ENCODE data around the gene ZNF670.

ZNF670 gene

DNA sequence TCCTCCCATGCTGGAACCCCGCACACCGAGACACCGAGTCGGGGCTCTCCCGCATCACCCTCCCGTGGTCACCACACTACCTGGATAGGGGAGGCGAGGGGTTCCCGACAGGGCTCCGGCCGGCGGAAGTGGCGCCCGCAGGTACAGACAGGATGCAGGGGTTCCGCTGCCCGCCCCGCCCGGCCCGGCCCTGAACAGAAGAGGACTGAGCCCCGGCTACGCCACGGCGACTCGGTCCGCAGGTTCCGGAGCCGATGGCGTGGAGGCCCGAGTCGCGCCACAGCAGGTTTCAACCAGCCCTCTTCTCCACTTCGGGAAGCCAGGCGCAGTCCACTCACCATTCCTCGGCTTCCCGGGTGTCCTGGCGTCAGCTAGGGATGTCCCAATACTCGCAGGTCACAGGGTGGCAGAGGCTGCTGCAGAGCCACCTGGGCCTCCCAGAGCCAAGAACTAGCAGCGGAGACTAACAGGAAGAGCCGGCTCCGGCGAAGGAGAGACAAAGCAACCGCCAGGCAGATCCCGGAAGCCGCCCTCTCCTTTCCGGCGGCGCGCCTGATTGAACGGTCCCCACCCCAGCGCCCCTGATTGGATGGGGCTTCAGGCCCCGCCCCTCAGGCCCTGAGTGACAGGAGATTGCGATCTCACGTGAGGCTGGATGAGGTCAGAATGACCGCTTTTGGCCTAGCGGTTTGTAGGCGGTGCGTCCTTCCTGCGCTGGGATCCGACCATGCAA is 25.4 kb upstream of the ZNF670 start, which contains the start of gene ZNF669:
TSS of gene ZNF669 (minus strand) at position 498 of the 733 bp plus-strand sequence. CDS start at position 341, 157 bp downstream.
- no peaks in the 10 kb centered on the region for H3K27me3 ChIP-seq (ENCODE audit: control insufficient read depth, insufficient read depth, low read length, poor library complexity, severe bottlenecking)
- no peaks in the 10 kb centered on the region for H3K4me1 ChIP-seq (ENCODE audit: control insufficient read depth, insufficient read depth, low read length)
- WGBS, 2 experiments = 0 to 1% methylated on average over 53 to 58 of the region's 58 CpGs
- H3K36me3 ChIP-seq (ENCODE audit: control insufficient read depth, insufficient read depth, low read length) = peaks cover 24% of the 10 kb centered on the region
- no peaks in the 10 kb centered on the region for H3K9me3 ChIP-seq (ENCODE audit: control insufficient read depth, low read length)
- H3K27ac ChIP-seq (ENCODE audit: insufficient read depth, low read depth, low read length, poor library complexity, severe bottlenecking) = peak within 1 kb of the TSS; percentile 90
- peak within 1 kb of the TSS; percentile 92 for H3K4me3 ChIP-seq (ENCODE audit: insufficient read depth, low read depth, low read length)

DNA sequence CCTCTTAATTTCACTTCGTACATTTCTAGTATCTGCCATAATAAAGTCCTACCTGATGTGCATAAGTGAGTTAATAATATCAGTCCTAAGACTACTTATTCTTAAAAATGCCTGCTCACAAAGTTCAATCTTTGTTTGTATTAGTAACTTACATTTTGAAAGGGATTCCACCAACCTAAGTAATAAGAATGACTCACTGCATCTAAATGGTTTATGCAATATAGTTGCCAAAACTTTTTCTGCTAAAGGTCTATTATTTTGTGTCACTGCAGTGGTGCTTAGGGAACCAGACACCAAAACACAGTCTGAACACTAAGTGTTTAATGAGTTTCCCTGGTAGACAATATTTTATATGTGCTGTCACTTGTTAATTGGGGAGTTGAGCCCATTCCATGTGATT is 23.8 kb upstream of the ZNF670 start:
- no peaks in the 10 kb centered on the region for H3K9me3 ChIP-seq (ENCODE audit: control insufficient read depth, low read length)
- H3K27ac ChIP-seq (ENCODE audit: insufficient read depth, low read depth, low read length, poor library complexity, severe bottlenecking) = no peak overlapping the region
- H3K27me3 ChIP-seq (ENCODE audit: control insufficient read depth, insufficient read depth, low read length, poor library complexity, severe bottlenecking) = no peaks in the 10 kb centered on the region
- 86 to 100% methylated on average over 1 of the region's 1 CpG for WGBS, 2 experiments
- H3K4me1 ChIP-seq (ENCODE audit: control insufficient read depth, insufficient read depth, low read length) = no peaks in the 10 kb centered on the region
- peaks cover 26% of the 10 kb centered on the region for H3K36me3 ChIP-seq (ENCODE audit: control insufficient read depth, insufficient read depth, low read length)
- no peak overlapping the region for H3K4me3 ChIP-seq (ENCODE audit: insufficient read depth, low read depth, low read length)

DNA sequence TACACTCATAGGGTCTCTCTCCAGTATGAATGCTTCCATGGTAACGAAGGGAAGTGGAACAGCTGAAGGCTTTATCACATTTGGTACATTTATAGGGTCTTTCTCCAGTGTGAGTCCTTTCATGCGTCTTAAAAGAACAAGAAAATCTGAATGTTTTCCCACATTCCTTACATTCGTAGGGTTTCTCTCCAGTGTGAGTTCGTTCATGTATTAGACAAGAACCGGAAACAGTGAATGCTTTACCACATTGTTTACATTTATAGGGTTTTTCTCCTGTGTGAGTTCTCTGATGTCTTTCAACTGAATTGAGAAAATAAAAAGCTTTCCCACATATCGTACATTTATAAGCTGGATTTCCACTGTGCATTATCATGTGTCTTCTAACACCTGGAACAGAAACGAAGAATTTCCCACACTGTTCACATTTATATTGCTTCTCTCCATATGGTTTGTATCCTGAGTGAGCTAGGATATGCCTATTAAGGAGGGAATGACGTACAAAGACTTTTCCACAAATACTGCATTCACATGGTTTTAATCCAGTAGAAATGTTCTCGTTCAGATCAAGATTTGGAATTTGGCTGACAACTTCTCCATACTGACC is 22.2 kb upstream of the ZNF670 start:
- Histone ChIP-seq H3K4me1 (ENCODE audit: control insufficient read depth, insufficient read depth, low read length) (no peaks in the 10 kb centered on the region), H3K4me3 (ENCODE audit: insufficient read depth, low read depth, low read length) (no peak overlapping the region), H3K27me3 (ENCODE audit: control insufficient read depth, insufficient read depth, low read length, poor library complexity, severe bottlenecking) (no peaks in the 10 kb centered on the region), H3K9me3 (ENCODE audit: control insufficient read depth, low read length) (no peaks in the 10 kb centered on the region), H3K36me3 (ENCODE audit: control insufficient read depth, insufficient read depth, low read length) (peaks cover 29% of the 10 kb centered on the region), H3K27ac (ENCODE audit: insufficient read depth, low read depth, low read length, poor library complexity, severe bottlenecking) (no peak overlapping the region)
- 95 to 99% methylated on average over 9 of the region's 9 CpGs for WGBS, 2 experiments

DNA sequence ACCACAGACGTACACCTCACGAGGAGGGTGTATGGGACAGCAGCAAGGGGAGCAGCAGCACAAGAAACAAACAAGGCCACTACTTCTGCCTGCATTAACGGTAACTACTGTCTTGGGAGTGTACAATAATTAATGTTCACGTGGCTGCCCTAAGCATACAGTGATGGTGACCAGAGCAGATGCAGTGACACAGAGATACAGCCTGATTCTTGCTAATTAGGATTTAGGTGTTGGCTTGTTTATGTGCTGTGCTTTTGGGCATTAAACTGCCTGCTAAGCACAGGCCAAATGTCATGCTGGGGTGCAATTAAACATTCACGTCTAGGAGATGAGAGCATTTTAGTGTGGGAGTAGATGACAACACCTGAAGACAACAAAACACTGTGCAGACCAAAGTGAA is 18.3 kb upstream of the ZNF670 start:
- 92% methylated on average over 5 of the region's 5 CpGs for WGBS, 2 experiments
- Histone ChIP-seq H3K4me3 (ENCODE audit: insufficient read depth, low read depth, low read length) (no peak overlapping the region), H3K4me1 (ENCODE audit: control insufficient read depth, insufficient read depth, low read length) (no peaks in the 10 kb centered on the region), H3K9me3 (ENCODE audit: control insufficient read depth, low read length) (no peaks in the 10 kb centered on the region), H3K27ac (ENCODE audit: insufficient read depth, low read depth, low read length, poor library complexity, severe bottlenecking) (no peak overlapping the region), H3K36me3 (ENCODE audit: control insufficient read depth, insufficient read depth, low read length) (peaks cover 24% of the 10 kb centered on the region), H3K27me3 (ENCODE audit: control insufficient read depth, insufficient read depth, low read length, poor library complexity, severe bottlenecking) (no peaks in the 10 kb centered on the region)

DNA sequence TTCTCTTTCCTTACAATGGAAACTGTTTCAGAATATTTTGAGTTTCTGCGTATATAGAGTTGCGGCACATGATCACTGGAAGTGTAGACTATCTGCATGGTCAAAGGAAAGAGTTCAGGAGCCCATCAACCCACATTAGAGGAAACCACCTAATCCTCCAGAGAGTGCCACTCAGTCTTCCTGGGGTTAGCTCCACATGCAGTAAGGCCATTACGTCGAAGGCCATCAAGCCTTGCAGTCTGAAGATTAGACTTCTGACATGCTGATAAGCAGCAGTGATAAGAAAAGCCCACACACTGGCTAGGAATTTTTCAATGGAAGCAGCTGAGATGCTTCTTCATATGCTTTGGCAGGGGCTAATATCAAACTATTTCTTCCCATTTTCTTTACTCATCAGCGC is 17.9 kb upstream of the ZNF670 start:
- Histone ChIP-seq H3K4me1 (ENCODE audit: control insufficient read depth, insufficient read depth, low read length) (no peaks in the 10 kb centered on the region), H3K36me3 (ENCODE audit: control insufficient read depth, insufficient read depth, low read length) (peaks cover 20% of the 10 kb centered on the region), H3K27me3 (ENCODE audit: control insufficient read depth, insufficient read depth, low read length, poor library complexity, severe bottlenecking) (no peaks in the 10 kb centered on the region), H3K27ac (ENCODE audit: insufficient read depth, low read depth, low read length, poor library complexity, severe bottlenecking) (no peak overlapping the region), H3K4me3 (ENCODE audit: insufficient read depth, low read depth, low read length) (no peak overlapping the region), H3K9me3 (ENCODE audit: control insufficient read depth, low read length) (no peaks in the 10 kb centered on the region)
- WGBS, 2 experiments = 94 to 97% methylated on average over 5 of the region's 5 CpGs

DNA sequence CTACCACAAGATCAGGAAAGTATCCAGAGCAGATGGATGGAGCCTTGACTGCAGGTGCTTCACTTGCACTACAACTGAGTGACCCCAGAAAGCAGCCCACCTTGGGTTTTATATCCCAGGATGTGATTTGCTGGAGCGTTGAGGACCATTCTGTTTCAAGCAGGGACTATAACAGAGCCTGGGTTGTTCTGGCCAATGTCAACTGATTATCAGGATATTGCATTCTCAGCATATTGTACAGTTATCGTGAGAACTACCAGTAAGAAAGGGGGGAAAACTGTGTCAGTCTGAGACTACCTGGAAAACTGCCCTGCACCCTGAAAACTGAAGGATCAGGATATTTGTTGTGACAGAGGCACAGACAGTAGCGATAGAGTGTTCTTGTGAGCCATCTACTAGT is 17.5 kb upstream of the ZNF670 start:
- Histone ChIP-seq H3K36me3 (ENCODE audit: control insufficient read depth, insufficient read depth, low read length) (peaks cover 16% of the 10 kb centered on the region), H3K27me3 (ENCODE audit: control insufficient read depth, insufficient read depth, low read length, poor library complexity, severe bottlenecking) (no peaks in the 10 kb centered on the region), H3K4me1 (ENCODE audit: control insufficient read depth, insufficient read depth, low read length) (no peaks in the 10 kb centered on the region), H3K4me3 (ENCODE audit: insufficient read depth, low read depth, low read length) (no peak overlapping the region), H3K9me3 (ENCODE audit: control insufficient read depth, low read length) (no peaks in the 10 kb centered on the region), H3K27ac (ENCODE audit: insufficient read depth, low read depth, low read length, poor library complexity, severe bottlenecking) (no peak overlapping the region)
- 93 to 95% methylated on average over 3 of the region's 3 CpGs for WGBS, 2 experiments

DNA sequence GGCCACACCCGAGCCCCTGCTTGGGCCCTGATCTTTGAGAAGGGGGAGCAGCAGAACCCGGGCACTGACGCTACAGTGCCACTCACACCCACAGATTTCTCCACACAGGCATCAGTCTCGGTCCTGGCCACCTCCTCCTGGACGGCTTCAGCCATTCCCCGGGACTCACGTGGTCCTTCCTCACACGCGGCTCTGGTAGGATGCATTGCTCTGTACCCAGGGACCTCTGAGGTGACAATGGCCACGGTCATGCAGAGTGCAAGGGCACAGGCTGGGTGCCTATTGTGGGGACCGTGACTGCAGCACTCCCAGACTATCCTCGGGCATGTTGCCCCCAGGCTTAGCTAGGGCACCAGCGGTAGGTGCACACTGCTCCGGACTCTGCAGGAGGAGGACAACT is 11.8 kb upstream of the ZNF670 start:
- Histone ChIP-seq H3K9me3 (ENCODE audit: control insufficient read depth, low read length) (no peaks in the 10 kb centered on the region), H3K27ac (ENCODE audit: insufficient read depth, low read depth, low read length, poor library complexity, severe bottlenecking) (no peak overlapping the region), H3K27me3 (ENCODE audit: control insufficient read depth, insufficient read depth, low read length, poor library complexity, severe bottlenecking) (no peaks in the 10 kb centered on the region), H3K4me3 (ENCODE audit: insufficient read depth, low read depth, low read length) (no peak overlapping the region), H3K4me1 (ENCODE audit: control insufficient read depth, insufficient read depth, low read length) (no peaks in the 10 kb centered on the region), H3K36me3 (ENCODE audit: control insufficient read depth, insufficient read depth, low read length) (no peaks in the 10 kb centered on the region)
- 83 to 84% methylated on average over 14 of the region's 14 CpGs for WGBS, 2 experiments

DNA sequence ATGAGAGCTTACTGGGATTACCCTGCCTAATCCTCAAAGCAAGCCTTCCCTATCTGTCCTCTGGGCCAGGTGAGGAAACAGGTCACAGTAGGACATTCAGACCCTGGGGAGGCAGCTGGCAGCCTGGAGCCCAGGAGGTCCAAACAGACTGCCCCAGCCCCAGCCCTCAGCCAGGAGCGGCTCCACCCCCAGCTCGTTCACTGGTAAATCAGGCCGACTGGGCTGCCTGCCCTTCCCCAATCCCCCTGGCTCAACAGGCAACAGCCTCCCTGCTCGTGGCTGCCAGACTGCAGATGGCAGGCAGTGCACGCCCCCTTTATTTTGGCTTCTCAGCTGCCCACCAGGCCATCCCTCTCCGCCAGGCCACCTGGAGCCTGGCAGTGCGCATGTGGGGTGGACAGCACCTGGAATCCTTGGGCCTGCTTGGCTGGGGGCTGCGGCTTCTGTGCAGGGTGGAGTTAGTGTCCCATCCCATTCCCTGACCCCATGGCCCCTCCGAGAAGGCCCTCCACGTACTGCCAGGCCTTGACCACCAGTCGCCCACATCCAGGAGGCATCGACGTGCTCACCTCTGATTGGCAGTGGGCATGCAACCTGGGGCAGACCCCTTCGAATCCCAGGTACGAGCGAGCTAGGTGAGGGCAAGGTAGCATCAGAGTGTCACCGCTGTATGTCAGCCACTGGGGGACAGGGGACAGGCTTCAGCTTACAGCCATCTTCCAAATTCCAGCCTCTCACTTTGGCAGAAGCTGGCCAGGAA is 11.2 kb upstream of the ZNF670 start:
- Histone ChIP-seq H3K27me3 (ENCODE audit: control insufficient read depth, insufficient read depth, low read length, poor library complexity, severe bottlenecking) (no peaks in the 10 kb centered on the region), H3K9me3 (ENCODE audit: control insufficient read depth, low read length) (no peaks in the 10 kb centered on the region), H3K36me3 (ENCODE audit: control insufficient read depth, insufficient read depth, low read length) (no peaks in the 10 kb centered on the region), H3K4me1 (ENCODE audit: control insufficient read depth, insufficient read depth, low read length) (no peaks in the 10 kb centered on the region), H3K4me3 (ENCODE audit: insufficient read depth, low read depth, low read length) (no peak overlapping the region), H3K27ac (ENCODE audit: insufficient read depth, low read depth, low read length, poor library complexity, severe bottlenecking) (no peak overlapping the region)
- 66 to 67% methylated on average over 17 of the region's 17 CpGs for WGBS, 2 experiments

DNA sequence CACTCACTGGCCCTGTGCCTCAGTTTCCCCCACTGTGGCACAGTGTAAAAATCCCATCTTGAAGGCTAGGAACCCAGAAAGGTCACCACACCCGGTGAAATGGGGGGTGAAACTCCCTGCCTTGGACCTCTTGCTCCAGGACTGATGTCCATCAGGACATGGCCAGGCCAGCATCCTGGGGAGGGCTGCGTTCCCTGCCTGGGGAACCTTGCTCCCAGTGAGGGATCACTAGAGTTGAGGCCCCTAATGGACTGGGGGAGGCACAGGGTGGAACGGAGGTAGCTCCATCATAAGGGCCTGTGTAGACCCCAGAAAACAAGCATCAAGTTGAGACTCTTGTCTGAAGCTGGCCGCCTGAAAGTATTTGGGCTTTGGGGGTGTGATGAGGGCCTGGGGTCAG is 10.4 kb upstream of the ZNF670 start:
- Histone ChIP-seq H3K4me1 (ENCODE audit: control insufficient read depth, insufficient read depth, low read length) (no peaks in the 10 kb centered on the region), H3K36me3 (ENCODE audit: control insufficient read depth, insufficient read depth, low read length) (no peaks in the 10 kb centered on the region), H3K4me3 (ENCODE audit: insufficient read depth, low read depth, low read length) (no peak overlapping the region), H3K9me3 (ENCODE audit: control insufficient read depth, low read length) (no peaks in the 10 kb centered on the region), H3K27me3 (ENCODE audit: control insufficient read depth, insufficient read depth, low read length, poor library complexity, severe bottlenecking) (no peaks in the 10 kb centered on the region), H3K27ac (ENCODE audit: insufficient read depth, low read depth, low read length, poor library complexity, severe bottlenecking) (no peak overlapping the region)
- WGBS, 2 experiments = 90 to 91% methylated on average over 4 of the region's 4 CpGs

DNA sequence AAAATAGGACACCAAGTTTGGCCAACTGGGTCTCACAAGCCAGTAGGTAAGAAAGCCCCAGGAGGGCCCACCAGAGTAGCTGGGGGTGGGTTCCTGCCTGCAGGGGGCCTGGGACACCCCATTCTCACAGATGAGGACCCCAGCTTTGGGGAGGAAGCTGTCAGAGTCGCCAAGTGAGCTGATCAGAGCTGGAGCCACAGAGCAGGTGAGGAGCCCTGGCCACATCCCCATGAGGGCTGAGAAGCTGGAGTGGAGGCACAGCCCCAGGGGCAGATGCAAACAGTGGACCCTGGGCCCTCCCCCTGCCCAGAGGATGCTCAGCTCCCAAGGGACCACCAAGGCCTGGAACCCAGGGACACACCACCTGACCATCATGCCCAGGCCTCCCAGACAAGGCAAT is 8.6 kb upstream of the ZNF670 start:
- no peak overlapping the region for H3K4me3 ChIP-seq (ENCODE audit: insufficient read depth, low read depth, low read length)
- 73 to 79% methylated on average over 1 of the region's 1 CpG for WGBS, 2 experiments

More for the DNA sequence above, 8.6 kb upstream of the ZNF670 start:
- Histone ChIP-seq H3K27ac (ENCODE audit: insufficient read depth, low read depth, low read length, poor library complexity, severe bottlenecking) (no peak overlapping the region), H3K36me3 (ENCODE audit: control insufficient read depth, insufficient read depth, low read length) (no peaks in the 10 kb centered on the region), H3K27me3 (ENCODE audit: control insufficient read depth, insufficient read depth, low read length, poor library complexity, severe bottlenecking) (no peaks in the 10 kb centered on the region), H3K9me3 (ENCODE audit: control insufficient read depth, low read length) (no peaks in the 10 kb centered on the region), H3K4me1 (ENCODE audit: control insufficient read depth, insufficient read depth, low read length) (no peaks in the 10 kb centered on the region)
